H1 (cell line): ENCODE results near the gene FASN. TPM values are rescaled to one million over a fixed set of nuclear protein-coding genes. Genes with fewer than 3 reads are reported as not detected.

Experiments
- BRCA1 ChIP-seq: IDR thresholded peaks from 2 replicates; pipeline ENCODE4 v1.6.1; 2012; ENCODE audit warnings: low read depth, low read length, improper control_type of control experiment
- CHD7 ChIP-seq: fragments of 300-600 bp; sonication (generic); IDR thresholded peaks from 2 replicates; pipeline ENCODE4 v1.7.1; 2012; ENCODE audit warnings: low read length, moderate library complexity, mild to moderate bottlenecking, inconsistent platforms; ENCODE audit not compliant: insufficient replicate concordance
- CREB1 ChIP-seq: IDR thresholded peaks from 2 replicates; pipeline ENCODE4 v1.6.1; 2012; ENCODE audit warnings: inconsistent platforms
- CTBP2 ChIP-seq: IDR thresholded peaks from 2 replicates; pipeline ENCODE4 v1.7.0; 2011; ENCODE audit warnings: borderline replicate concordance, mild to moderate bottlenecking, moderate library complexity, mixed read lengths, low read length; ENCODE audit not compliant: insufficient read depth, insufficient read length
- E2F6 ChIP-seq: IDR thresholded peaks from 2 replicates; pipeline ENCODE4 v1.6.1; 2012; ENCODE audit warnings: inconsistent platforms
- EP300 ChIP-seq, 2 experiments: IDR thresholded peaks; 1 replicate in 1 of 2; 2 replicates in 1 of 2; pipeline ENCODE4 v1.6.1; 2011 to 2012; ENCODE audit warnings: low read depth in 2 of 2, low read length in 2 of 2, mild to moderate bottlenecking in 2 of 2, borderline replicate concordance in 1 of 2, inconsistent platforms in 1 of 2, moderate library complexity in 1 of 2
- NRF1 ChIP-seq: IDR thresholded peaks from 2 replicates; pipeline ENCODE4 v1.6.1; 2011; ENCODE audit warnings: mild to moderate bottlenecking, low read depth, low read length, improper control_type of control experiment
- SUZ12 ChIP-seq: fragments of 200-600 bp; sonication (generic); IDR thresholded peaks from 2 replicates; pipeline ENCODE4 v1.6.1; 2012; ENCODE audit warnings: mild to moderate bottlenecking, inconsistent platforms, low read length, moderate library complexity, mixed read lengths
- polyA plus RNA-seq, 7 experiments: library from polyadenylated mRNA; depleted of rRNA in 3 of 7; stranded (reverse) in 5 of 7; unstranded in 2 of 7; fragments of >200 nt in 5 of 7; fragments of 200-250 nt in 2 of 7; gene quantifications; 1 replicate in 5 of 7; 2 replicates in 1 of 7; 4 replicates in 1 of 7; pipeline versions ENCODE4 v1.2.1 to v1.2.3, GENCODE V29; 2011 to 2013; ENCODE audit warnings: missing spikeins in 2 of 7, mixed read lengths in 2 of 7
- total RNA-seq: library from RNA; stranded (reverse); fragmentation: NEBNext Ultra II Directional; extraction: Animal tissue kit (Norgen Biotek cat#: 25700); gene quantifications from 2 replicates; pipeline ENCODE4 v1.2.1, GENCODE V29; 2021
- TF ChIP-seq, protein P1 (sequence below): IDR thresholded peaks from 2 replicates; pipeline ENCODE4 v1.6.1; 2011; ENCODE audit warnings: low read length, improper control_type of control experiment

The FASN gene
- total and polyA plus RNA-seq, 2 of the 8 experiments (the other 6 are each of a cell fraction or from before 2014, with no cell fraction given) = 143 to 561 TPM

DNA sequence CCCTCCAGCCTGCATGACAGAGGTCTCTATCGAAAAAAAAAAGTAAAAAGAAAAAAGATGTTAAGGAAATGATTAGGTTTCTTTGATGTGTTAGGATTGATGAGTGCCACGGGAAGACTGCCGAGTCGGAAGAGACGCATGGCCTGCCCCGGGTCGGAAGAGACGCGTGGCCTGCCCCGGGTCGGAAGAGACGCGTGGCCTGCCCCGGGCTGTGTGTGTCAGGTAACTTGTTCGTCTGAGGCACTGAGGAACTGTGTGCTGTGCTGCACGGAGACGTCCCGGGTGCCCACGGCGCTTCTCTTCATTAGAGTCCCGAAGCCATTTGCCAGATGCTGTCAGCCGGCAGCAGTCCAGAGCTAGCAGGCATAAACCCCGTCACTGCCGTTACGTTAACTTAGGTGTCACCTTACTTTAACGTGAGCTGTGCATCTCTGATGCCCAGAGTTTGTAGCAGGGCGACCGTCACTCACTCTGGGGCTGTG lies 40.5 kb upstream of the FASN start (continued):
- TF ChIP-seq CHD7 (no peak), E2F6 (no peak), EP300 (IDR thresholded peaks at IDR 0.05; ENCODE audit: borderline replicate concordance in 1 of 2, low read depth in 2 of 2, low read length in 2 of 2) (no peak), CREB1 (no peak), NRF1 (no peak), BRCA1 (no peak), SUZ12 (no peak), CTBP2 (no peak)
- TF ChIP-seq, protein P1, sequence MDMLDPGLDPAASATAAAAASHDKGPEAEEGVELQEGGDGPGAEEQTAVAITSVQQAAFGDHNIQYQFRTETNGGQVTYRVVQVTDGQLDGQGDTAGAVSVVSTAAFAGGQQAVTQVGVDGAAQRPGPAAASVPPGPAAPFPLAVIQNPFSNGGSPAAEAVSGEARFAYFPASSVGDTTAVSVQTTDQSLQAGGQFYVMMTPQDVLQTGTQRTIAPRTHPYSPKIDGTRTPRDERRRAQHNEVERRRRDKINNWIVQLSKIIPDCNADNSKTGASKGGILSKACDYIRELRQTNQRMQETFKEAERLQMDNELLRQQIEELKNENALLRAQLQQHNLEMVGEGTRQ = no peak
